Vagina (tissue), 2 donors: ENCODE data around the gene VCP.

ENCODE experiments used
- POLR2A ChIP-seq, 2 donors: fragments of 450-650 bp; IDR thresholded peaks; one replicate each; pipeline ENCODE4 v1.6.1; 2017; ENCODE audit warnings: antibody characterized with exemption in 2 of 2, mild to moderate bottlenecking in 2 of 2, moderate library complexity in 2 of 2
- POLR2AphosphoS5 ChIP-seq, 2 donors: sonication (generic); formaldehyde crosslinking; IDR thresholded peaks; one replicate each; pipeline ENCODE4 v1.9.0; 2017; ENCODE audit warnings: antibody characterized with exemption in 2 of 2, mild to moderate bottlenecking in 2 of 2, low read depth in 1 of 2; ENCODE audit not compliant: insufficient read depth in 1 of 2
- TF ChIP-seq, protein P1 (sequence below), 3 experiments: fragments of 450-650 bp in 2 of 3; fragments of 200-600 bp in 1 of 3; sonication (generic) in 1 of 3; IDR thresholded peaks; one replicate each; pipeline ENCODE4 v1.5.1; 2017 to 2019; ENCODE audit warnings: antibody characterized with exemption in 3 of 3, mild to moderate bottlenecking in 2 of 3, moderate library complexity in 2 of 3

DNA sequence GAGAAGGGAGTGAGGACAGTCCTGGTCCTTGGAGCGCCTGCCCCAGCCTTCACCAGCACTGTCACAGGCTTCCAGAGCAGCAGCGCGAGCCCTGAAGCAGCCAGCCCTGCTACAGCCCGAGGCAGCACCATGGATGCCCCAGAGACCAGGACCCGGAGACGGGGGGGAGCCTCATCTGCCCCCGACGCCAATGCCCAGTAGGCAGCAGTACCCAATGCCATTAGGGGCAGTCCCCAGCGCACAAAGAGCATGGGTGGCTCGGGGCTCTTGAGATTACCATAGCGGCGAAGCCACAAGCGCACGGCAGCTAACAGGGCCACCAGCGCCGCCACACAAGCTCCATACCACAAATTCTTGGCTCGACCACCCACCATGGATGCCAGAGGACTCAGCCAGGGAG lies 19.1 kb upstream of the VCP start:
- TF ChIP-seq, protein P1, sequence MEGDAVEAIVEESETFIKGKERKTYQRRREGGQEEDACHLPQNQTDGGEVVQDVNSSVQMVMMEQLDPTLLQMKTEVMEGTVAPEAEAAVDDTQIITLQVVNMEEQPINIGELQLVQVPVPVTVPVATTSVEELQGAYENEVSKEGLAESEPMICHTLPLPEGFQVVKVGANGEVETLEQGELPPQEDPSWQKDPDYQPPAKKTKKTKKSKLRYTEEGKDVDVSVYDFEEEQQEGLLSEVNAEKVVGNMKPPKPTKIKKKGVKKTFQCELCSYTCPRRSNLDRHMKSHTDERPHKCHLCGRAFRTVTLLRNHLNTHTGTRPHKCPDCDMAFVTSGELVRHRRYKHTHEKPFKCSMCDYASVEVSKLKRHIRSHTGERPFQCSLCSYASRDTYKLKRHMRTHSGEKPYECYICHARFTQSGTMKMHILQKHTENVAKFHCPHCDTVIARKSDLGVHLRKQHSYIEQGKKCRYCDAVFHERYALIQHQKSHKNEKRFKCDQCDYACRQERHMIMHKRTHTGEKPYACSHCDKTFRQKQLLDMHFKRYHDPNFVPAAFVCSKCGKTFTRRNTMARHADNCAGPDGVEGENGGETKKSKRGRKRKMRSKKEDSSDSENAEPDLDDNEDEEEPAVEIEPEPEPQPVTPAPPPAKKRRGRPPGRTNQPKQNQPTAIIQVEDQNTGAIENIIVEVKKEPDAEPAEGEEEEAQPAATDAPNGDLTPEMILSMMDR (IDR thresholded peaks at IDR 0.05) = no peak
- no peak for TF ChIP-seq POLR2A (IDR thresholded peaks at IDR 0.05)
- TF ChIP-seq POLR2AphosphoS5 (IDR thresholded peaks at IDR 0.05; ENCODE audit: insufficient read depth in 1 of 2, low read depth in 1 of 2) = no peak
